H1 (cell line): ENCODE results near the gene GPNMB. TPM values are rescaled to one million over a fixed set of nuclear protein-coding genes. Genes with fewer than 3 reads are reported as not detected.

Experiments
- CTCF ChIA-PET: fragments of 300-600 bp; sonication (Branson Sonifier 250); formaldehyde crosslinking; loops from one replicate; lab custom pipeline; 2021; ENCODE audit not compliant: partially characterized antibody; lab: Charles Lee
- POLR2A ChIA-PET: fragments of 300-600 bp; sonication (Branson Sonifier 250); formaldehyde crosslinking; loops from one replicate; lab custom pipeline; 2021; ENCODE audit warnings: inconsistent platforms; ENCODE audit not compliant: partially characterized antibody; lab: Charles Lee
- DNase-seq, 2 experiments: peaks; one replicate each; pipeline versions ENCODE4 v3.0.0 to v3.0.0-alpha.2; 2010 to 2022; ENCODE audit warnings: low spot score in 2 of 2, low read depth in 1 of 2, mixed read lengths in 1 of 2
- FAIRE-seq: peaks from 2 replicates; lab custom pipeline; 2011; peaks lifted over from hg19 to GRCh38; lab: Jason Lieb, UNC
- H2AFZ ChIP-seq: 2 replicates; pipeline ENCODE4 v1.8.1; 2012; ENCODE audit warnings: low read length, inconsistent platforms
- H2AK5ac ChIP-seq: 2 replicates; pipeline ENCODE4 v1.6.1; 2013; ENCODE audit warnings: low read depth, low read length
- H2BK120ac ChIP-seq: replicated peaks from 2 replicates; pipeline ENCODE3; 2013; ENCODE audit warnings: low read depth, low read length, inconsistent platforms
- H2BK12ac ChIP-seq: 2 replicates; pipeline ENCODE4 v1.6.1; 2013; ENCODE audit warnings: low read depth, low read length
- H2BK15ac ChIP-seq: 2 replicates; pipeline ENCODE4 v1.6.1; 2013; ENCODE audit warnings: low read length
- H2BK20ac ChIP-seq: 2 replicates; pipeline ENCODE4 v1.6.1; 2013; ENCODE audit warnings: low read length
- H2BK5ac ChIP-seq: 2 replicates; pipeline ENCODE4 v1.6.1; 2013; ENCODE audit warnings: low read depth, low read length
- H3K14ac ChIP-seq: 2 replicates; pipeline ENCODE4 v1.6.1; 2013; ENCODE audit warnings: inconsistent platforms; ENCODE audit not compliant: insufficient read length
- H3K18ac ChIP-seq: 2 replicates; pipeline ENCODE4 v1.6.1; 2013; ENCODE audit warnings: low read length; ENCODE audit errors: extremely low read depth
- H3K23ac ChIP-seq: 2 replicates; pipeline ENCODE4 v1.6.1; 2013; ENCODE audit warnings: inconsistent platforms; ENCODE audit not compliant: insufficient read length
- H3K23me2 ChIP-seq: 2 replicates; pipeline ENCODE4 v1.6.1; 2013; ENCODE audit warnings: low read depth, low read length
- H3K27ac ChIP-seq: 2 replicates; pipeline ENCODE4 v1.6.1; 2011; ENCODE audit warnings: low read depth, low read length, inconsistent platforms
- H3K27me3 ChIP-seq, 4 experiments: replicated peaks in 1 of 4; 1 replicate in 1 of 4; 2 replicates in 3 of 4; pipeline versions ENCODE4 v1.6.1 to v1.8.1; 2011 to 2013; ENCODE audit warnings: low read length in 3 of 4, mild to moderate bottlenecking in 3 of 4, inconsistent platforms in 2 of 4, mixed read lengths in 2 of 4, moderate library complexity in 1 of 4; ENCODE audit not compliant: control insufficient read depth in 3 of 4, insufficient read depth in 3 of 4; ENCODE audit errors: extremely low read depth in 1 of 4
- H3K36me3 ChIP-seq, 4 experiments: 2 replicates each; pipeline versions ENCODE4 v1.6.1 to v1.8.1; 2011 to 2013; ENCODE audit warnings: mild to moderate bottlenecking in 4 of 4, low read length in 3 of 4, moderate library complexity in 2 of 4, control low read depth in 1 of 4, inconsistent platforms in 1 of 4; ENCODE audit not compliant: insufficient read depth in 4 of 4, control insufficient read depth in 2 of 4
- H3K4ac ChIP-seq: replicated peaks from 2 replicates; pipeline ENCODE3; 2013; ENCODE audit warnings: low read length, low read depth, mixed read lengths, inconsistent platforms; ENCODE audit not compliant: insufficient read length
- H3K4me1 ChIP-seq, 4 experiments: replicated peaks in 1 of 4; 1 replicate in 1 of 4; 2 replicates in 3 of 4; pipeline versions ENCODE4 v1.6.1 to v1.8.1; 2011 to 2013; ENCODE audit warnings: low read length in 3 of 4, inconsistent platforms in 2 of 4, mixed read lengths in 1 of 4; ENCODE audit not compliant: insufficient read depth in 4 of 4, control insufficient read depth in 3 of 4
- H3K4me2 ChIP-seq, 2 experiments: 2 replicates each; pipeline versions ENCODE4 v1.6.1 to v1.8.1; 2011 to 2013; ENCODE audit warnings: low read depth in 2 of 2, low read length in 2 of 2, control low read depth in 1 of 2, inconsistent platforms in 1 of 2, mild to moderate bottlenecking in 1 of 2; ENCODE audit not compliant: insufficient read depth in 1 of 2
- H3K4me3 ChIP-seq, 4 experiments: fragments of 200-600, 300-600 bp in 1 of 4; sonication (generic), shearing (Covaris generic), sonication (Bioruptor Twin) in 1 of 4; 2 replicates each; pipeline versions ENCODE4 v1.5.1 to v1.8.1; 2011 to 2016; ENCODE audit warnings: low read length in 4 of 4, low read depth in 3 of 4, control low read depth in 2 of 4, inconsistent platforms in 2 of 4, mild to moderate bottlenecking in 2 of 4, mixed read lengths in 1 of 4, moderate library complexity in 1 of 4; ENCODE audit not compliant: insufficient read depth in 2 of 4; ENCODE audit errors: extremely low read depth in 1 of 4
- H3K56ac ChIP-seq: replicated peaks from 2 replicates; pipeline ENCODE3; 2013; ENCODE audit warnings: low read depth, mild to moderate bottlenecking, mixed read lengths, low read length, inconsistent platforms; ENCODE audit not compliant: insufficient read length
- H3K79me1 ChIP-seq: 2 replicates; pipeline ENCODE4 v1.6.1; 2013; ENCODE audit warnings: low read depth, low read length, control low read depth
- H3K79me2 ChIP-seq, 2 experiments: 2 replicates each; pipeline versions ENCODE4 v1.6.1 to v1.8.1; 2012 to 2013; ENCODE audit warnings: low read length in 2 of 2, mild to moderate bottlenecking in 2 of 2, inconsistent platforms in 1 of 2; ENCODE audit not compliant: insufficient read depth in 2 of 2, control insufficient read depth in 1 of 2
- H3K9ac ChIP-seq, 4 experiments: replicated peaks in 1 of 4; 1 replicate in 1 of 4; 2 replicates in 3 of 4; pipeline versions ENCODE4 v1.6.1 to v1.8.1; 2011 to 2013; ENCODE audit warnings: low read depth in 3 of 4, low read length in 3 of 4, control low read depth in 2 of 4, mild to moderate bottlenecking in 2 of 4, moderate library complexity in 2 of 4, inconsistent platforms in 1 of 4; ENCODE audit errors: extremely low read depth in 1 of 4
- H3K9me3 ChIP-seq, 2 experiments: 2 replicates each; pipeline versions ENCODE4 v1.6.1 to v1.8.1; 2012 to 2013; ENCODE audit warnings: mild to moderate bottlenecking in 2 of 2, moderate library complexity in 2 of 2, control low read depth in 1 of 2, inconsistent platforms in 1 of 2, low read depth in 1 of 2, low read length in 1 of 2, mixed read lengths in 1 of 2; ENCODE audit not compliant: insufficient read depth in 2 of 2
- H4K20me1 ChIP-seq, 2 experiments: replicated peaks in 1 of 2; 2 replicates each; pipeline versions ENCODE3 to v1.8.1; 2011 to 2013; ENCODE audit warnings: inconsistent platforms in 2 of 2, low read length in 2 of 2, mild to moderate bottlenecking in 1 of 2; ENCODE audit not compliant: insufficient read depth in 2 of 2, control insufficient read depth in 1 of 2
- H4K5ac ChIP-seq: 2 replicates; pipeline ENCODE4 v1.6.1; 2013; ENCODE audit warnings: low read length, low read depth, mixed read lengths, inconsistent platforms; ENCODE audit not compliant: insufficient read length
- H4K8ac ChIP-seq: 2 replicates; pipeline ENCODE4 v1.8.0; 2013; ENCODE audit warnings: mild to moderate bottlenecking, moderate library complexity, low read length, inconsistent platforms; ENCODE audit not compliant: insufficient read depth; ENCODE audit errors: extremely low read depth
- H4K91ac ChIP-seq: replicated peaks from 2 replicates; pipeline ENCODE3; 2013; ENCODE audit warnings: low read length, mixed read lengths, inconsistent platforms; ENCODE audit not compliant: insufficient read length
- CTCF ChIP-seq, 3 experiments: IDR thresholded peaks; 1 replicate in 2 of 3; 2 replicates in 1 of 3; pipeline versions ENCODE4 v1.5.1 to v1.6.1; 2011; ENCODE audit warnings: low read length in 3 of 3, mild to moderate bottlenecking in 3 of 3, inconsistent platforms in 2 of 3, low read depth in 1 of 3, moderate library complexity in 1 of 3; ENCODE audit not compliant: insufficient read depth in 1 of 3; ENCODE audit errors: control extremely low read depth in 1 of 3
- POLR2A ChIP-seq, 2 experiments: IDR thresholded peaks; 1 replicate in 1 of 2; 2 replicates in 1 of 2; pipeline ENCODE4 v1.6.1; 2011; ENCODE audit warnings: low read depth in 2 of 2, low read length in 2 of 2, mild to moderate bottlenecking in 2 of 2; ENCODE audit errors: control extremely low read depth in 1 of 2
- POLR2AphosphoS5 ChIP-seq: IDR thresholded peaks from 2 replicates; pipeline ENCODE4 v1.6.1; 2011; ENCODE audit warnings: low read depth, low read length
- RXRA ChIP-seq: IDR thresholded peaks from 2 replicates; pipeline ENCODE4 v1.6.1; 2011; ENCODE audit warnings: low read depth, mild to moderate bottlenecking, low read length, moderate library complexity; ENCODE audit not compliant: insufficient read depth
- SIN3A ChIP-seq, 2 experiments: IDR thresholded peaks in 1 of 2; conservative IDR thresholded peaks in 1 of 2; 2 replicates each; pipeline ENCODE4 v1.6.1; 2011 to 2012; ENCODE audit warnings: low read length in 2 of 2, improper control_type of control experiment in 1 of 2, low read depth in 1 of 2, mild to moderate bottlenecking in 1 of 2
- WGBS, 2 experiments: shearing (Covaris generic) in 1 of 2; methylation state at CpG; one replicate each; pipeline versions ENCODE4 v1.1.6 to v1.1.7; 2013 to 2015; ENCODE audit warnings: low lambda C conversion rate in 2 of 2, mixed read lengths in 2 of 2, inconsistent platforms in 1 of 2, low coverage in 1 of 2, missing lambda C conversion rate in 1 of 2; ENCODE audit not compliant: insufficient replicate concordance in 2 of 2, insufficient coverage in 1 of 2, insufficient read length in 1 of 2; ENCODE audit errors: extremely low coverage in 1 of 2, missing lambda C conversion rate in 1 of 2; 5-methylcytosine and 5-hydroxymethylcytosine counted together
- polyA plus RNA-seq, 7 experiments: library from polyadenylated mRNA; depleted of rRNA in 3 of 7; stranded (reverse) in 5 of 7; unstranded in 2 of 7; fragments of >200 nt in 5 of 7; fragments of 200-250 nt in 2 of 7; gene quantifications; 1 replicate in 5 of 7; 2 replicates in 1 of 7; 4 replicates in 1 of 7; pipeline versions ENCODE4 v1.2.1 to v1.2.3, GENCODE V29; 2011 to 2013; ENCODE audit warnings: missing spikeins in 2 of 7, mixed read lengths in 2 of 7
- total RNA-seq: library from RNA; stranded (reverse); fragmentation: NEBNext Ultra II Directional; extraction: Animal tissue kit (Norgen Biotek cat#: 25700); gene quantifications from 2 replicates; pipeline ENCODE4 v1.2.1, GENCODE V29; 2021

GPNMB gene
- total and polyA plus RNA-seq, 2 of the 8 experiments (the other 6 are each of a cell fraction or from before 2014, with no cell fraction given): 1.1 to 1.4 TPM

GRCh38 chr7:23234569-23235296 is 11.8 kb upstream of the GPNMB start:
- Histone ChIP-seq H4K91ac (no peak overlapping the region), H2BK12ac (no peak overlapping the region), H3K79me1 (no peaks in the 10 kb centered on the region), H2BK5ac (no peak overlapping the region), H2AFZ (0 out of 2 replicates have a peak overlapping the region, but pooled peaks have one; percentile 16), H4K5ac (no peak overlapping the region), H3K4ac (no peak overlapping the region), H3K56ac (no peak overlapping the region), H3K9me3 (no peaks in the 10 kb centered on the region), H2AK5ac (no peak overlapping the region), H3K18ac (no peak overlapping the region), H3K4me3 (no peak overlapping the region), H2BK120ac (no peak overlapping the region), H4K8ac (no peak overlapping the region), H3K4me1 (no peaks in the 10 kb centered on the region), H3K79me2 (no peaks in the 10 kb centered on the region), H4K20me1 (no peaks in the 10 kb centered on the region), H3K23me2 (no peaks in the 10 kb centered on the region), H2BK15ac (no peak overlapping the region), H3K36me3 (no peaks in the 10 kb centered on the region), H3K9ac (no peak overlapping the region), H3K14ac (no peak overlapping the region), H2BK20ac (peak overlapping the region; percentile 40; the same call in 1 of the 2 replicates), H3K27me3 (no peaks in the 10 kb centered on the region), H3K27ac (no peak overlapping the region), H3K23ac (no peak overlapping the region), H3K4me2 (no peak overlapping the region)
- WGBS, 2 experiments: 86% methylated on average over 9 of the region's 9 CpGs; no CpG with 5 or more reads in 1 of the 2 experiments
- POLR2A ChIA-PET: no interaction called here
- FAIRE-seq (no peak), DNase-seq (no peak)
- CTCF ChIA-PET: interaction anchor here (0.6 kb wide), 1 partner anchor 1681 kb away, joined by 4 read pairs; no protein-coding TSS in a partner anchor
- no peak for TF ChIP-seq SIN3A (conservative IDR thresholded peaks at IDR 0.05 in 1 of 2, IDR thresholded peaks at IDR 0.05 in 1 of 2; ENCODE audit: low read depth in 1 of 2, low read length in 2 of 2)
- TF ChIP-seq RXRA: no peak
- no peak for TF ChIP-seq CTCF (IDR thresholded peaks at IDR 0.05; ENCODE audit: control extremely low read depth in 1 of 3, insufficient read depth in 1 of 3, low read depth in 1 of 3, low read length in 3 of 3)
- no peak for TF ChIP-seq POLR2A (IDR thresholded peaks at IDR 0.05; ENCODE audit: control extremely low read depth in 1 of 2, low read depth in 2 of 2, low read length in 2 of 2)
- no peak for TF ChIP-seq POLR2AphosphoS5
